HG02588 (cell line): ENCODE measurements around the gene HECW1.
"Not testable (repeated sequence)": the region's sequence is repeated elsewhere in the genome, so short reads cannot be mapped to it uniquely, and the experiment has no call there.

Source experiments
- ATAC-seq: cut with Tn5 transposase; IDR thresholded peaks from one replicate; pipeline ENCODE4 v1.9.1; 2021; ENCODE audit warnings: mild to moderate bottlenecking, moderate library complexity; ENCODE audit not compliant: unreplicated experiment

HECW1 gene

DNA sequence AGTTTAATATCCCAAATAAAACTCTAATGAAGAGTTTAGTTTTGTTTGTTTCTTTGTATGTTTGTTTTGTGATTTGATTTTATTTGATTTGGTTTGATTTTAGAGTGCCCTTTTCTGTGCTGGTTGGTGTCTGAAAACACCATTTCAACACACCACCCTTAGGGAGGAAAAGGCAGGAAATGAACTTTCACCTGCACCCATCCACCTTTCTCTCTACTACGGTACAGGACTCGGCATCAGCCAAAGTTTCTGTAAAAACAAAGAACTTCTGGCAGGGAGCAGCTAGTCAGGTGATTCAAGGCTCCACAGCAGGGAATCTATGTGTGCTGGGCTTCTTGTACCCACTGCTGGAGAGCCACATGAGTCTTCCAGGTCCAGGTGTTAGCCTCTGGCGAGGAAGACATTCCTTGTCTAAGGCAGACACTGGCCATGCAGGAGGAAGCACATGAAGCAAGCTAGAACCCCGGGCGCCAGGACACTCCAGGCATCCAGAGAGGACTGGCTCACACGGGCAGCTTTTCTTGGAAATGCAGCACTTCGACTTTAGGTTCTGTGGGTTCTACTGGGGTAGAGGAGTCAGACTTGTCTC lies 448.4 kb downstream of the HECW1 start:
- no peak for ATAC-seq

- no peak for ATAC-seq
Measured at GRCh38 chr7:43562383-43562782, 449.9 kb downstream of the HECW1 start.

DNA sequence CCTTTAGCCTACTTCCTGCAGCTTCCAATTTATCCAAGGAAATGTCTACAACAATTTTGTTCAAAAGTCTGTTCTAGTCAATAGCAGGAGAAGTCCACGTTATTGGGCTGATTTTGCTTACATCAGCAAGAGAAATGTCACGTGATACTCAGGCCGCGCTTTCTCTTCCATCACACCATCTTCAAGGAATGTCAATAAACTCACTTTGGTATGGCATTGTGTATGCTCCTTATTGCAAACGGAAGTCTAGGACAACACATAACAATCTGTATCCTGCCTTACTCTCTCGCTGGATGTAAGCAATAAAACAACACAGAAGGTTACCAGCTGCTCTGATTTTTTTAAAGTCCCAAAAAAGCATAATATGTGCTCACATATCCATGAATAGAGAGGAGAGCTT lies 453.3 kb downstream of the HECW1 start:
- ATAC-seq: no peak

GRCh38 chr7:43568529-43568928 lies 456.1 kb downstream of the HECW1 start:
- ATAC-seq: no peak

- ATAC-seq: peak; percentile 61
Measured at GRCh38 chr7:43569424-43569823, 457.0 kb downstream of the HECW1 start.

- ATAC-seq: peak; percentile 82
Measured at GRCh38 chr7:43570688-43571365, 458.4 kb downstream of the HECW1 start.

GRCh38 chr7:43572516-43573049 lies 460.1 kb downstream of the HECW1 start:
- no peak for ATAC-seq

GRCh38 chr7:43573832-43574231 lies 461.4 kb downstream of the HECW1 start:
- not testable (repeated sequence) for ATAC-seq

DNA sequence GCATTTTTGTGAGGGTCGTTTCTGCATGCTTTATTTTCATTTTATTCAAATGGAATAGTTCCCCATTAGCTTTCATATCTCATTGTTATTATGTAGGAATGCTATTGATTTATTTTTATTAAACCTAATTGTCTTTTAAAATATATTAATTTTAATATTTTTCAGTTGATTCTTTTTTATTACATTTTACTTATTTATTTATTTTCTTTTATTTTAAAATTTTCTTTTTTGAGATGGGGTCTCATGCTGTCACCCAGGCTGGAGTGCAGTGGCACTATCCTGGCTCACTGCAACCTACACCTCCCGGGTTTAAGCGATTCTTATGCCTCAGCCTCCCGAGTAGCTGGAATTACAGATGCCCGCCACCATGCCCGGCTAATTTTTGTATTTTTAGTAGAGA lies 463.1 kb downstream of the HECW1 start:
- no peak for ATAC-seq

GRCh38 chr7:43576241-43576640 lies 463.8 kb downstream of the HECW1 start:
- no peak for ATAC-seq

DNA sequence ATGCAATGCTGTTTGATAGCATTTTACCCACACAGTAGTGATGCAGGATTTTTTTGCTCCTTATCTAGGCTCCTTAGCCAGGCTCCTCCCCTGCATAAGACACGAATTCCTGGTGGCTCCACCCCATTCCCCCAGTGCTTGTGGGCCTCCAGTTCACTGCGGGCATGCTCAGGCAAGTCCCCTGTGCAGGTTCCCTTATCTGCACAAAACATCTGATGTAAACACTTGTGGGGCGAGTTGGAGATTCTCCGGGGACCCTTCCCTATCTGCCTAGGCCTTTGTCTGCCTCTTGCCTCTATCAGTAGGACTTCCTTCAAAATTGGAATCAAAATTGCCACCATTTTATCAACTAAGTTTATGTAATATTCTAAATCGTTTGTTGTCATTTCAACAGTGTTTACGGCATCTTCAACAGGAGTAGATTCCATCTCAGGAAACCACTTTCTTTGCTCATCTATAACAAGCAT lies 465.1 kb downstream of the HECW1 start:
- ATAC-seq: no peak

DNA sequence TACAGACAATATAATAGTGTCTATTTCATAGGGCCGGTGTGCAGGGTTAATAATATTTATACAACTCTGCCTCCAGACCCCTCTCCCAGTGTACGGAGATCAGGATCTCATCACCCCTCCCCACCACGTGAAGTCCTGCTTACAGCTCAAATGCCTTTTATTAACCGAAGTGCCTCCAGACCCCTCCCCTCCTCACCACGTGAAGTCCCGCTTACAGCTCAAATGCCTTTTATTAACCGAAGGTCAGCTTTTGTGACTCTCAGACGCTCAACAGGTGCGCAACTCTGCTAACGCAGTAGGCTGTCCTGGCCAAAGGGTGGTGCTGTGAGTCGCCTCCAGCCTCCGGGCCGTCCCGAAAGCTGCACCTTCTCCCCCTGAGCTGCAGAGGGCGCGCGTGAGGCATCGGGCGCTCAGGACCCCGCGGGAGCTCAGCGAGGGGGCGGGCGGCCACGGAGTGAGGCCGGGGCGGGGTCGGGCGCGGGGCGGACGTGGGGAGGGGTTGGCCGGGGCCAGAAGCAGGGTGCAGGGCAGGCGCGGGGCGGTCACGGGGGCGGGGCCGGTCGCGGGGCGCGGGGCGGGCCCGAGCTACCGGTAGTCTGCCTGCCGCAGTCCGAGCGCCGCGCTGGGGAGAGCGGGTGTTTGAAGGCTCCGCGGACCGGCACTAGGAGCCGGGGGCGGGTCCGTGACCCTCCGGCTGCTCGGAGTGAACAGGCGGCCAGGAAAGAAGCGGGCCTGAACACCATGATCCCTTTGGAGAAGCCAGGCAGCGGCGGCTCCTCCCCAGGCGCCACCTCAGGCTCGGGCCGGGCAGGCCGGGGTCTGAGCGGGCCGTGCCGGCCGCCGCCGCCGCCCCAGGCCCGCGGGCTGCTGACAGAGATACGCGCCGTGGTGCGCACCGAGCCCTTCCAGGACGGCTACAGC lies 470.3 kb downstream of the HECW1 start, which contains the start of gene STK17A:
TSS of gene STK17A (plus strand) at position 606 of the 921 bp plus-strand sequence. CDS start at position 742, 136 bp downstream.
- peak; percentile 73 for ATAC-seq

GRCh38 chr7:43583424-43584194 lies 471.2 kb downstream of the HECW1 start:
- ATAC-seq: peak; percentile 16

GRCh38 chr7:43584195-43584586 lies 471.7 kb downstream of the HECW1 start:
- ATAC-seq: no peak

- ATAC-seq: not testable (repeated sequence)
Measured at GRCh38 chr7:43584733-43585132, 472.3 kb downstream of the HECW1 start.

- no peak for ATAC-seq
Measured at GRCh38 chr7:43585562-43585961, 473.1 kb downstream of the HECW1 start.

GRCh38 chr7:43586251-43586900 lies 473.9 kb downstream of the HECW1 start:
- no peak for ATAC-seq

- no peak for ATAC-seq
Measured at GRCh38 chr7:43588477-43589132, 476.2 kb downstream of the HECW1 start.

- ATAC-seq: no peak
Measured at GRCh38 chr7:43589133-43589478, 476.7 kb downstream of the HECW1 start.

DNA sequence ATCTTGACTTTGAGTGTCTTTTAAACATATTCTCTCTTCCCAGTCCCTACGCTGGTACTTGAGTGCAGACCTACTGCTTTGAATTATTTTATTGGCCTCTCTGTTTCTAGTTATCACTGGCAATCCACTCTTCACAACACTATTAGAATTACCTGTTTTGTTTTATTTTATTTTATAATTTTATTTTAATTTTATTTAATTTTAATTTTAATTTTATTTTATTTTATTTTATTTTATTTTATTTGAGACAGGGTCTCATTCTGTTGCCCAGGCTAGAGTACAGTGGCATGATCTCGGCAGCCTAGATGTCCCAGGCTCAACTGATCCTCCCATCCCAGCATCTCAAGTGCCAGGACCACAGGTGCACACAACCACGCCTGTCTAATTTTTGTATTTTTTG lies 477.3 kb downstream of the HECW1 start:
- ATAC-seq: no peak
